ENCODE measurements around the gene GCH1.
"Not testable (repeated sequence)": the region's sequence is repeated elsewhere in the genome, so short reads cannot be mapped to it uniquely, and the experiment has no call there.

Gene GCH1

DNA sequence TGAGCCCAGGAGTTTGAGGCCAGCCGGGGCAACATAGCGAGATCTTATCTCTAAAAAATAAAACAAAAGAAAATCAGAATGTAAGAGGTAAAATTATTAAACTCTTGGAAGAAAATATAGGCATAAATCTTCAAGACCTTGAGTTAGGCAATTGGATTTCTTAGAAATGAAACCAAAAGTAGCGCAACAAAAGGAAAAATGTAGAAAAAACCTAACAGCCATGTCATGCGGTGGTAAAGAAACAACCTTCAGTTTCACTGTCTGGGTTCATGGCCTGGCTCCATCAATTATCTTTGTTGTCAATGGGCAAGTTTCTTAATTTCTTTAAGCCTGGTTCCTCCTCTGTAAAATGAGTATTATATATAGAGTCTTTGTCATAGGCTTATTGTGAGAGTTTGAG, 5.6 kb upstream of the GCH1 start:
- no peak for DNase-seq (ENCODE audit: low spot score)

- DNase-seq (ENCODE audit: low spot score): no peak
Observed at GRCh38 chr14:54906075-54906474, 3.4 kb upstream of the GCH1 start.

DNA sequence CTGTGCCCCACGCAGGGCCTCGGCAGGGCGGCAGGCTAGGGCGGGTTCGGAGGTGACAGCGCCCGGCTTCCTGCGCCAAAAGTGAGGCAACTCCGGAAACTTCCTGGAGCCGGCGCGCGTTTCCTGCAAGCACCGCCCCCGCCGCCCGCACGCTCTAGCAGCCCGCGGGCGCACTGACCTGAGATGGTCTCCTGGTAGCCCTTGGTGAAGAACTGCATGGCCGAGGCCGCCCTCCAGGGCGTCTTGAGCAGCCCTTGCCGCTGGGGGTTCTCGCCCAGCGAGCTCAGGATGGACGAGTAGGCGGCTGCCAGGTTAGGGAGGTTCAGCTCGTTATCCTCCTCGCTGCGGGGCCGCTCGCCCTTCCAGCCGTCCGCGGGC, 494 bp downstream of the GCH1 start:
- no peak for DNase-seq (ENCODE audit: low spot score)

DNA sequence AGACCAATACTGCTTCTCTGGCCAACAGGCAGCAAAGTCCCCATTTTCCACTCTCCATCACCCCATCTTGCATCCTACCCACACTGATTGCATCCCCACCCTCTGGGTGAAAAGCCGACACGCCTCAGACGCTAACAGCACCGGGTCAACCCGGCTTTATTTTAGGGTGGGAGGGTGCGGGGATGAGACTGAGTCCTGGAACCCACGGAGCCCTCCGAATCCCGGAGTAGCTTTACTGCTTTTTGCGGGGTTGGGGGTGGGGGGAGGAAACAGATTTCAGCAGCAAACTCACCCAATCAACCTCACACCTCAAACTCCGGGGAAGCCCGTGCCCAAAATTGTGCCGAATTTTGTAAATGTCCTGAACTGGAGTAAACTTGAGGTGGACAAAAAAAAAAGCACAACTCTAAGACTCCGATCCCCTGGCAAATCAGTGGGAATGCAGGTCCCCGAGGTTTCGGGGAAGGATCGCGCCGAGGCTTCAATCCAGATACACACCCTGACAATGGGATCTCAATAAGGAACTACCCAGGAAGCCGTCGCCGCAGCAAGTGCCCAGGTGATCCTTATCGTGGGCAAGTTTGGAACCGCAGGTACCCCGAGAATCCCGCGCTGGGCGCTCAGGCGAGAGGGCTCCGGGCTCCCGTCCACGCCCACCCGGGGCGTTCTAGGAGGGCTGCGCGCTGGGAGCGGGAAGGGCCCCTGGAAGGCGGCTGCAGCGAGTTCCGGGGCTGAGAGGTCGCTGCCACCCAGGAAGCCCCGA, 1.1 kb downstream of the GCH1 start:
- DNase-seq (ENCODE audit: low spot score): no peak

GRCh38 chr14:54899573-54899972, 3.1 kb downstream of the GCH1 start:
- no peak for DNase-seq (ENCODE audit: low spot score)

GRCh38 chr14:54897809-54898555, 4.6 kb downstream of the GCH1 start:
- not testable (repeated sequence) for DNase-seq (ENCODE audit: low spot score)

DNA sequence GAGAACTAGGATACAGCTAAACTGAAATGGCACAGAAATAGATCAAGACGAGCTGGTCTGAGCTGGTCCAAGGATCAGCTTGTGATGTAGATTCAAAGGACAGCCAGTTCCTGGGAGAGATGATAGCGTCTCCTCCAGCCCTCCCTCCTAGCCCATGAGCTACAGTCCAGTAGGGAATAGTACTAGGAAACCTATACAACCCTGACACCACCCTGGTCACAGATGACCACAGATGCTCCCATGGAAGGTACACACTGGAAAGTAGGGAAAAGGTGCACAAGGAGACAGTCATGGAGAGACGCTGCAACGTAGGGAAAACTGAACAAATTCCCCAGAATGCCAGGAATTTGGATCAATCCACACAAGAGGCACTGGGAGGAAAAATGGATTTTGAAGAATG, 6.9 kb downstream of the GCH1 start:
- DNase-seq (ENCODE audit: low spot score): no peak

- DNase-seq (ENCODE audit: low spot score): no peak
Observed at GRCh38 chr14:54894995-54895394, 7.6 kb downstream of the GCH1 start.

DNA sequence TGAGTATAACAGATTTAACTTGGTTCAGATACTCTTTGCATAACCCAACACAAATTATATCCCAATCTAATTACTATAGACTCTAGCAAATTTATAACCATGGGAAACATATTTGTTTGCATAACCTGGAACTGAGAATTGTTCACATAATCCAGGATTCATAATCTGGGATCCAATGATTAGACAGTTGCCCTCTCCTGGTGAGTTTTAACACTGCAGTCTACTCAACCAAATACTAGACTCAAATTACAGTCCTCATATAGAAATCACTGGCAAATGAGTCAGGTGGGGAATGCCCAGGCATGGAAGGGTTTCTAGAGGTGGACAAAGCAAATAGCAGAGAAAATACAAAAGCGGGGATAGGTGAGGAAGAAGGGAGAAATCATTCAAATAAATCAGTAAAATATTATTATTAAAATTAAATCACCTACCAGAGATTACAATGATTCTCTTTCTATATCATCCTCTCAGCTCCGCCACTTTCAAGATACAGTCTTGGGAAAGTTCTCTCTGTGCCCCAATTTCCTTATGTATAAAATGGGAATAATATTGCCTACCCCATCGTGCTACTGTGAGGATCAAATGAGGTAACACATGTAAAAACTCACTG, 9.4 kb downstream of the GCH1 start:
- DNase-seq (ENCODE audit: low spot score): peak; percentile 41

DNA sequence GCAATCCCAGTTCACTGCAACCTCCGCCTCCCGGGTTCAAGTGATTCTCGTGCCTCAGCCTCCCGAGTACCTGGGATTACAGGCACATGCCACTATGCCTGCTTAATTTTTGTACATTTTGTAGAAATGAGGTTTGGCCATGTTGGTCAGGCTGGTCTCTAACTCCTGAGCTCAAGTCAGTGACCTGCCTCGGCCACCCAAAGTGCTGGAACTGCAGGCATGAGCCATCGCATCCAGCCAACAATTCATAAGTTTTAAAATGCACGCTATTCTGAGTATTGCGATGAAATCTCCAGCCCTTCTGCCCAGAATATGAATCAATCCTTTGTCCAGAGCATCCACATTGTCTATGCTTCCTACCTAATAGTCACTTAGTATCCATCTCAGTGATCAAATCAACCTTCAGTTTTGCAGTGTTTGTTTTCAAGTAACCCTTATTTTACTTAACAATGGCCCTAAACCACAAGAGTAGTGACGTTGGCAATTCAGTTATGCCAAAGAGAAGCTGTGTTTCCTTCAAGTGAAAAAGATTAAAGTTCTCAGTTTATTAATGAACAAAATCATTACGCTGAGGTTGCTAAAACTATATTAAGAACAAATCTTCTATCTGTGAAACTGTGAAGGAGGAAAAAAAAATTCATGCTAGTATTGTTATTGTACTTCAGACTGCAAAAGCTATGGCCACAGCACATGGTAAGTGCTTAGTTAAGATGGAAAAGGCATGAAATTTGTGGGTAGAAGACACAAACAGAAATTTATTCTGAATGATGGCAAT, 11.0 kb downstream of the GCH1 start:
- no peak for DNase-seq (ENCODE audit: low spot score)

- no peak for DNase-seq (ENCODE audit: low spot score)
Observed at GRCh38 chr14:54890788-54891187, 11.8 kb downstream of the GCH1 start.

DNA sequence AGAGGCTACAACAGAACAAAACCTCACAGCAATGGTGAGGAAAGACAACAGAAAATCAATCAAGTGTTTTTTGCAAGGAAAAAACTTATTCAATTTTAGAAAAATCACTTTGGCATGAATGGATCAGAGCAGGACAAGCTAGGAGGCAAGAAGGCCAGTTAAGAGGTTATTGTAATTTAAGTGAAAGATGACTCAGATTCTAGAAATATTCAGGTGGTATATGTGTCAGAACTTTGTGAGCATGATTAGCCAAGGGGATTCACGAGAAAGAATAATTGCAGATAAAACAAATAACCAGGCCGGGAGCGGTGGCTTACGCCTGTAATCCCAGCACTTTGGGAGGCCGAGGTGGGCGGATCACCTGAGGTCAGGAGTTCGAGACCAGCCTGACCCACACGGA, 12.7 kb downstream of the GCH1 start:
- no peak for DNase-seq (ENCODE audit: low spot score)

DNA sequence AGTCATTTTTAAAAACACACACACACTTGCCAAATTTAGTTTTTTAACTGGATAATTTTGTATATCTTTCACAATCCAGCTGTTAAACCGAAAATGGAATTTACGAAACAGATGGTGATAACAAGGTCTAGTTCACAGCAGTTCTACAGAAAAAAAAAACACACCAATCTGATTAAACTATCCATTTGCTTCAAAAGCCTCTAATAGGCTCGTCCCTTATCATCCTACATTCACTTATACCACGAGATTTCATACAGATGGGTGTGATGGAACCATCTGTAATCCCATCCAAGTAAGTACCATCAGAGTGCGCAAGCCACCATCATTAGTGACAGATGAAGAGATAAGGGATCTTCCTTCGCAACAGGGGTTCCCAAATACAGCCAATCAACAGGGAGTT, 20.1 kb downstream of the GCH1 start:
- DNase-seq (ENCODE audit: low spot score): no peak

GRCh38 chr14:54881761-54882401, 20.7 kb downstream of the GCH1 start:
- DNase-seq (ENCODE audit: low spot score): no peak

DNA sequence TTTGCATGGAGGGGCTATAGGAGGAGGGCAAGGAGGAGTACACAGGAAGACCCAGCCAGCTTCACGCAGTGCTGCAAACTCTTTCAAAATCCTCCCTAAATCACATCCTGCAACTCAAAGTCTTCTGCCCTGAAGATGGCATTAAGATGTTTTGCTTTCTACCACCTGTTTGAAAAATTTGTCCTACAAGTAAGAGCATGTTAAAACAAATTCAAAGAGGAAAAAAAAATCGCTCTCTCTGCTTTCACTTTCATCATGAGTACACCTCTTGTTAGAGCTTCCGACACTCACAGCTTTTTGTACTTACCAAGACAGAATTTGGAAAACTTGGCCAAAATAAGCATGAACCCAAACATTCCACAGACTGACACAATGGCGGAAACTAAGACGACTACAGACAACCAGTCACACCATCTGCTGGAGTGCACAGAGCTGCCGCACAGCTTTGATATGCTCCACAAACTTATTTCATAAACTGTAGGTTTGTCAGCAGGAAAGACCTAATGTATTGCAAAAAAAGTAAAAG, 21.3 kb downstream of the GCH1 start:
- no peak for DNase-seq (ENCODE audit: low spot score)

DNA sequence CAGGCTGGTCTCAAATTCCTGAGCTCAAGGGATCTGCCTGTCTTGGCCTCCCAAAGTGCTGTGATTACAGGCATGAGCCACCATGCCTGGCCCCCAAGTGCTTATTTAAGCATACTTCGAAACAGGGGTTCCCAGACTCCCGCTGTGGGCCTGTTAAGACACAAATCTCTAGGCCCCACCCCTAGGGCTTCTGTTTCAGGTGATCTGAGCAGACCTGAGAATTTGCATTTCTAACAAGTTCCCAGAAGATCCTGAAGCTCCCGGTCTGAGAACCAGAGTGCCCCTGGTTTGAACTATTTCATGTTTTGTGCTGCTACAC, 25.0 kb downstream of the GCH1 start:
- DNase-seq (ENCODE audit: low spot score): no peak

GRCh38 chr14:54877015-54877702, 25.5 kb downstream of the GCH1 start:
- no peak for DNase-seq (ENCODE audit: low spot score)

- DNase-seq (ENCODE audit: low spot score): not testable (repeated sequence)
Observed at GRCh38 chr14:54875648-54876047, 27.0 kb downstream of the GCH1 start.

GRCh38 chr14:54870154-54871090, 32.2 kb downstream of the GCH1 start:
- not testable (repeated sequence) for DNase-seq (ENCODE audit: low spot score)

GRCh38 chr14:54867011-54867410, 35.6 kb downstream of the GCH1 start:
- DNase-seq (ENCODE audit: low spot score): no peak

Data from COLO829 (cell line).